Fibroblast of the aortic adventitia (primary cell): ENCODE measurements around the gene CHIT1. TPM values are rescaled to one million over a fixed set of nuclear protein-coding genes. Genes with fewer than 3 reads are reported as not detected.

ENCODE experiments used
- DNase-seq: peaks from one replicate; pipeline ENCODE4 v3.0.0-alpha.2; 2010; ENCODE audit warnings: low read depth
- H3K4me3 ChIP-seq: 2 replicates; pipeline ENCODE4 v1.5.1; 2011; ENCODE audit warnings: low read depth, mild to moderate bottlenecking, control low read depth, low read length, moderate library complexity
- total RNA-seq: library from RNA; depleted of rRNA; stranded (reverse); fragments of >200 nt; gene quantifications from 2 replicates; pipeline ENCODE4 v1.2.3, GENCODE V29; 2012; ENCODE audit warnings: low replicate concordance
- TF ChIP-seq, protein P1 (sequence below): IDR thresholded peaks from 2 replicates; pipeline ENCODE4 v1.5.1; 2011; ENCODE audit warnings: mild to moderate bottlenecking, low read length, control low read depth, inconsistent platforms; ENCODE audit not compliant: insufficient read depth

CHIT1 gene
- total RNA-seq, 1 donor: not detected

DNA sequence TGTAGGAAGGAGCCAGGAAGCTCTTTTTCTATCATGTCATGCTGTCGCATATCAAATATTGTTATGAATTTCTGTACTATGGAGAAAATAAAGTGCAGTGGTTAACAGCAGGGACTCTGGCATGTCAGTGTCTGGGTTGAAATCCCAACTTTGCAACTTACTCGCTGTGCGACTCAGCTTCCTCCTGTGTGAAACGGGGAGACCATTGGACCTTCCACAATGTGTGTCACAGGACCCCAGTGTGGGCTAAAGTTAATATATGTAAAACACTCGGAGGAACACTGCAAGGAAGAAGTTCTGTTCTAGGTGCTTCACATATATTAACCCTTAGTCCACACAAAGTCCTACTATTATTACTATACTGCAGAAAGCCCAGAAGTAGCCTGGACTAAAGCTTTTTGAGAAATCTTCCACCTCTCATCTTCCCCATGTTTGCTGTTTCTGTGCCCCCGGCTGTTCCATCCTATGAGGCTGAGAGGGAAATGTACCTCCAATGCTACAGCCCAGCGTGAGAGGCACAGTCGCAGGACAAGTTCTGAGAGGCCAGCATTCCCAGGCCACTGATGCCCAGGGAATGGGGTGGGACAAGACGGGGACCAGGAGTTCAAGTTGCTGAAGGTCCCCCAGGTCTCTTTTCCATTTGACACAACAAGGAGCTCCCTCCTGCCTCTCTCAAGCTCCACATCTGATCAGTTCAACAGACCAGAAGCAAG, 1.9 kb downstream of the CHIT1 start:
- H3K4me3 ChIP-seq: no peak overlapping the region
- TF ChIP-seq, protein P1, sequence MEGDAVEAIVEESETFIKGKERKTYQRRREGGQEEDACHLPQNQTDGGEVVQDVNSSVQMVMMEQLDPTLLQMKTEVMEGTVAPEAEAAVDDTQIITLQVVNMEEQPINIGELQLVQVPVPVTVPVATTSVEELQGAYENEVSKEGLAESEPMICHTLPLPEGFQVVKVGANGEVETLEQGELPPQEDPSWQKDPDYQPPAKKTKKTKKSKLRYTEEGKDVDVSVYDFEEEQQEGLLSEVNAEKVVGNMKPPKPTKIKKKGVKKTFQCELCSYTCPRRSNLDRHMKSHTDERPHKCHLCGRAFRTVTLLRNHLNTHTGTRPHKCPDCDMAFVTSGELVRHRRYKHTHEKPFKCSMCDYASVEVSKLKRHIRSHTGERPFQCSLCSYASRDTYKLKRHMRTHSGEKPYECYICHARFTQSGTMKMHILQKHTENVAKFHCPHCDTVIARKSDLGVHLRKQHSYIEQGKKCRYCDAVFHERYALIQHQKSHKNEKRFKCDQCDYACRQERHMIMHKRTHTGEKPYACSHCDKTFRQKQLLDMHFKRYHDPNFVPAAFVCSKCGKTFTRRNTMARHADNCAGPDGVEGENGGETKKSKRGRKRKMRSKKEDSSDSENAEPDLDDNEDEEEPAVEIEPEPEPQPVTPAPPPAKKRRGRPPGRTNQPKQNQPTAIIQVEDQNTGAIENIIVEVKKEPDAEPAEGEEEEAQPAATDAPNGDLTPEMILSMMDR: no peak
- DNase-seq: no peak

GRCh38 chr1:203225071-203225470, 4.4 kb downstream of the CHIT1 start:
- no peak for DNase-seq
- H3K4me3 ChIP-seq: no peak overlapping the region
- TF ChIP-seq, protein P1: no peak

GRCh38 chr1:203223012-203223775, 6.3 kb downstream of the CHIT1 start:
- no peak overlapping the region for H3K4me3 ChIP-seq
- TF ChIP-seq, protein P1: no peak
- DNase-seq: no peak

DNA sequence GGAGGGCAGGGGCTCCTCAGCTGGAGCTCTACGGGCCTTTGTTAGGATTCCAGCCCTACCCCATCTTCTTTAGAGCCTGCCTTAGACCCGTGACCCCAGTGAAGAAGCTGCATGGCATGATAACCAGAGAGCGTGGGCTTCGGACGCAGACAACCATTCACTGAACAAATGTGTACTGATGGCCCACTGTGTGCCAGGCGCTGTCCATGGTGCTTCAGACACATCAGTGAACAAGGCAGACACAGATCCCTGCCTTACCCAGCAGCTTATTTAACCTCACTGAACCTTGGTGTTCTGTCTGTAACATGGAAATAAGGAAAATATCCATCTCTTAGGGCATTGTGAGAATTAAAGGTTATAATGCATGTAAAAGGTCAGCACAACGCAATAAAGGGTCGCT, 9.5 kb downstream of the CHIT1 start:
- TF ChIP-seq, protein P1: no peak
- peak; percentile 5 for DNase-seq
- H3K4me3 ChIP-seq: no peak overlapping the region

DNA sequence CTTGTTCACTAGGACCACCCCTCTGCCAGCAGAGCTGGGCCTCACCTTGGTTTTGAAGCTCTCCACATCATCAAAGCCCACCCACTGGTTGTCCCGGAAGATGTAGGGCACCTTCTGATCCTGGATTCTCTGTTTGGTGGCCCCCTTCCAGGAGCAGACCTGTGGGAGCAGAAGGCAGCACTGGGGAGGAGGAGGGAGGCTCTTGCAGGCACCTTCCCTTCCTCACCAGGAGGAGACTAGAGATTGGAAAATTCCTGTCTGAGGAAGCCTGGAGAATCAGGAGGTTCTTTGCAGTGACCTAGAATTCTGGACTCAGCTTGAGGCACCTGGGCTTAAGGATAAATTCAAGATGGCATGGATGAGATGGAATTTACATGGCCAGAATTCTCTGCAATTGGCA, 10.3 kb downstream of the CHIT1 start:
- no peak overlapping the region for H3K4me3 ChIP-seq
- DNase-seq: no peak
- TF ChIP-seq, protein P1: no peak

GRCh38 chr1:203217668-203218067, 11.8 kb downstream of the CHIT1 start:
- TF ChIP-seq, protein P1: no peak
- no peak for DNase-seq
- H3K4me3 ChIP-seq: no peak overlapping the region
